ENCODE measurements around the gene WIZ.
A peak's percentile ranks its signal among the peaks of the same experiment; 100 is the strongest.

The WIZ gene

DNA sequence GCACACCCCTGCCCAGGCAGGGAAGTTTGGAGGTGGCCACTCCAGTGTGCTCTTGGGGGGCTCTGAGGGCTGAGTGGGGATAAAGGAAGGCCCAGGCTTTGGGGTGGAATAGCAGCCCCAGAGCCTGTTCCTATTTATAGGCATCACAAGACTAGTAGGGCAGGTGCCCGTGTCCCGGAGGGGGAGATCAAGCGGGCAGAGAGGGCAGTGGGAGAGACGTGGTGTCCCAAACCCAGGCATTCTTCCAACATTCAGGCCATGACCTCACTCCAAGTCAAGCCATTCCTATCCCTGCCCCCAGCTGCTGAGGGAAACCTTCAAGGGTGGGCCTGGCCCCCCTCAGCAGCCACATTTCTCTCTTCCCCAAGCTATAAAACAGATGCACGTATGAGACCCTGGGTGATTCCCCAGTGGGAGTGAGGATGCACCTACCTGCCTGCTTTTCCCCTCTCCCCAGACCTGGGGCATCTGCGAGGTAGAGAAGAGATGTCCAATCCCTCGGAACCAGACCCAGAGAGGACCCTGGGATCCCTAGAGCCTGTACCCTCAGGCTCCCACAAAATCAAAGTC, 3.9 kb downstream of the WIZ start:
- no peak for DNase-seq (ENCODE audit: low read depth)

DNA sequence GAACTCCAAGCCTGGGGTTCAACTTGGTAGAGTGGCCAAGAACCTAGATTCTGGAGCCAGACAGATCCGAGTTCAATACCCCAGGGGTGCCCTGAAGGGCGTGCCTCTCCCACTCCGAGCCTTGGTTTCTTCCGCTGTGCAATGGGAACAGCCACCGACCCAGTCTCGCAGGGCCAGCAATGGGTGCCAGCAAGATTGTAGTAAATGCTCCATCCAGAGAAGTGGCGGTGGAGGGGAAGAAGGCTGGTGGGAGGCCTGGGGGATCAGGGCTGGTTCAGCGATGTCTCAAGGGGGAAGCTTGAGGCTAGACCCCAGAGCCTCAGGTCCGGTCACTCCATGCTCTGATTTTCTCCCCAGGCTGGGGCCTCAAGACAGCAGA, 4.5 kb downstream of the WIZ start:
- DNase-seq (ENCODE audit: low read depth) = no peak

DNA sequence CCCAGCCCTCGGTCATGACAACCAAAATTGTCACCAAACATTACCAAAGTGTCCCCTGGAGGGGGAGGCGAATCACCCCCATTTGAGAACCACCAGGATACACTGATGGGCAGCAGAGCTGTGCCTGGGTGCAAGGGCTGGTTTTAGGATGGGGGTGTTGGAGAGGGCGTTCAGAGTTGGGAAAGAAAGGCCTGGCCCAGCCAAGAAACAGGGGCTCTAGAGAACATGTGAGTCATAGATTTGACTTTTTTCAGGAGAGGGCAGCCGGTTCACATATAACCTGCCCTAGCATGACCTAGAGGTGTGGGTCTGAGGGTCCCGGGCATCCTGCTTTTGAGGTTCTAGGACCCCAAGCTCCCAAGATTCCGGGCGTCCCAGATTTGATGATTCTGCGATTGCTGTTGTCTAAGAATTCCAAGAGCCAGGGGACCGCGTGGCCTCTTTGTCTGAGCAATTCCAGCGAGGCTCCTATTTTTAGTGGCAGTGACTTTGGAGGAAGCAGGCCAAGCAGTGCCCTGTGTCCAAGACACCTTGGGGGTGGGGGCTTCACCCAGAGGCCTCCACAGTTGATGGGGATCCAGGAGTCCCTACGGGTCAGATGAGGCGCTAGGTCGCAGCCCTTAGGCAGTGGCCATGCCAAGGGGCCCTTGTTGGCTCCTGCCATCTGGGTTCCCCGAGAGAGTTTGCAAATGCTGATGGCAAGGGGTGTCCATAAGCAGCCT, 5.1 kb downstream of the WIZ start:
- DNase-seq (ENCODE audit: low read depth) = no peak

DNA sequence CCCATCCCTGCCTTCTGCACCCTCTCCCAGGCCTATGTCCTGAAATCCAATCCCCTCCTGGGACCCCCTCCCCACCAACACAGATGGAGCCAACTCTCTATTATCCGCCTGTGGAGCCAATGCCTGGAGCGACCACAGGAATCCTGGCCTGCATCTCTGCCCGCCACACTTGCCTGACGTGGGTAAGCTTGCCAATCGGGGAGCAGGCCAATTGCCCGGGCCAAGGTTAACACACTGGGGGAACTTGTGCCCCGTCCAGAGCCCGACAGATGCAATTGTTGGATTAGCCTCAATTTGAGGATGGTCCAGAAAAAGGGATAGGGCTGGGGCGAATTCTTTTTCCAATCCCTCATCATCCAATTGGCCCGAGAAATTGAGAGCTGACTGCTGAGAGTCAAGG, 5.9 kb downstream of the WIZ start:
- no peak for DNase-seq (ENCODE audit: low read depth)

DNA sequence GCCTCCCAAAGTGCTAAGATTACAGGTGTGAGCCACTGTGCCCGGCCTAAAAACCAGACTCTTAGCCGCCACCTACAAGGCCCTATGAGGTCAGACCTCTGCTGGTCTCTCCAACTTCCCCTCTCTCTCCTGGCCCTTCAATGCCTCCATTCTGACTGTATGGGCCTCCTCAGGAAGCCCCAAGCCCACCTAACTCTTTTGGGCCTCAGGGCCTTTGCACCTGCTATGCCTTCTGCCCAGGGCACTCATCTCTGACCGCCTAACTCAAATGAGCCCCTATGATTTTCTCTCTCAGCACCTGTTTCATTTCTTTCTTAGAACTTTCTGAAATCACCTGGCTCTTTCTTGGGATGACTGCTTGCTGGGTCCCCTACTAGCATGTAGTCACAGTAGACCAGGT, 6.4 kb downstream of the WIZ start:
- no peak for DNase-seq (ENCODE audit: low read depth)

DNA sequence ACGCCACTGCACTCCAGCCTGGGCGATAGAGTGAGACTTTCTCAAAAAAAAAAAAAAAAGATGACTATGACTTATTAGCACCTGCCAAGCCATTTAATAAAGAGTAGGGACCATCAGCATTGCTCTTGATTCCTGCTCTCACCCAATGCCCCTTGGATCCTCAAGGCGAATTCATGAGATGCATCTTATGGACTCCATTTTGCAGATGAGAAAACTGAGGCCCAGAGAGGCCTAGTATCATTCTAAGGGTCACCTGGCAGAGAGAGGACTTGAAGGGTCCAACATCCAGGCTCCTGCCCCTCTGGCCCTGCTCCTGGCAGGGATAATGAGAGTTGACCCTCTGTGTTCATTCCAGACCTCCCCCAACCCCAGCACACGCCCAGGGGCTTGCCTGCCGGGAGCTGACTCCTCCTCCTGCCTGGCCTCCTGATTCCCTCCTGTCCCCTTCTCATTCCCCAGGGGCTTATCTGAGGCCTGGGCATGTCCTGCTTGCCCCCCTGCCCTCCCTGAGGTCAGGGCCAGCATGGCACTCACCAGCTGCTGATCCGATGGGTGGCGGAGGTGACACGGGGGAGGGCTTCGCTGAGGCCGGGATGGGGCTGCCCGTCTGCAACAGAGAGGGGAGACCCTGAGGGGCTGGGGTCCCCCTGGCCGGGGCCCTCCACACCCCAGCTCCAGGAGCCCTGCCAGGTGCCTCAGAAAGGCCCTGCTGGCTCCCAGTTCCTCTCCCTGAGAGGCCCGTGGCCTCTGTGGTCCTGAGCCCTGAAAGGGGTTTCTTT, 7.4 kb downstream of the WIZ start:
- DNase-seq (ENCODE audit: low read depth) = no peak

DNA sequence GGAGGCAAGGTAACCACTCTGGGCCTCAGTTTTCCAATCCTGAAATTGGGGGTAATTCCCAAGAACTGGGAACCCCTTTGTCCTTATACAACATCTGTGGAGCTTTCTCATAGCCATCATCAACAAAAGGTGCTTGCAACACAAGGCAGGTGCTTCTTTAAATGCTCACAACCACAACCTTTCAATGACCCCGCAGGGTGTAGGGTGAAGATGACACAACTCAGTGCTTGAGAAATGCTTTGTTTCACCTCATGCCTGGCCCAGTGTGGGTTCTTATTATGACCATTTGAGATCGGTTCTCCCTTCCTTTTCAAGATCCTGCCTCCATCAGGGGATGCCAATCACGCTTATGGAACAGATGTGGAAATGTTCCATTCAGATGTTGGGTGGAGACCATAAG, 8.4 kb downstream of the WIZ start:
- no peak for DNase-seq (ENCODE audit: low read depth)

DNA sequence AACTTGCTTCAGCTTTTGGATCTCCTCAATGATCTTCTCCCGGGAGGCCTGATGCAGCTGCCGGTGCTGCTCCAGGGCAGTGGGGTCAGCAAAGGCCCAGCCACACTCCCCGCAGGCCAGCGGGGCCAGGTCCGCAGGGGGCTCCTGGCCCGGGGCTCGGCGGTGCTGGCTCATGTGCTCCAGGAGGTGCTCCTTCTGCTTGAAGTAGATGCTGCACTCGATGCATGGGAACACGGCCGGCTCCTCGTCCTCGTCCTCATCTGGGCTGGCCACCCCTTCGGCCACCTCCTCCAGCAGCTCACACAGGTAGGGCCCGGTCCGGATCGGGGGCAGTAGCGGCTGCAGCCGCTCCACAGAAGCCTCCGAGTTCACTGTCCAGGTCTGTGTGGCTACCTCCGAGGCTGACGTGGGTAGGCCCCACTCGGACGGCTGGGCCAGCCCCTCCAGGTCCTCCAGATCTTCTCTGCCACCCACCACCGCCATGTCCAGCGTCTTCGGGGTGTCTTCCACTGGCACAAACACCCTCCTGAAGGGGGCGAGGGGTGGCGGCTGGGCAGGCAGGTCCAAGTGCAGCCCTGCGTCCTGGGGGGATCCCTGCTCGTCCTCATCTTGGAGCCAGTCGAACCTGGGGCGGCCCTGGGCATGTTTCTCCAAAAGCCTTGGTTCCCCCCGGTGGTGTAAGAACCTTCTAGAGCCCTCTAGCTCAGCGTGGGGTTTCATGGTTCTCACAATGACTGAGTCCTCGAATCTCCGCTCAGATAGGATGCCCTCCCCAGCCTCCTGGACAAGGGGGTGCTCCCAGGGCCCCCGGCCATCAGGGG, 9.7 kb downstream of the WIZ start:
- no peak for DNase-seq (ENCODE audit: low read depth)

DNA sequence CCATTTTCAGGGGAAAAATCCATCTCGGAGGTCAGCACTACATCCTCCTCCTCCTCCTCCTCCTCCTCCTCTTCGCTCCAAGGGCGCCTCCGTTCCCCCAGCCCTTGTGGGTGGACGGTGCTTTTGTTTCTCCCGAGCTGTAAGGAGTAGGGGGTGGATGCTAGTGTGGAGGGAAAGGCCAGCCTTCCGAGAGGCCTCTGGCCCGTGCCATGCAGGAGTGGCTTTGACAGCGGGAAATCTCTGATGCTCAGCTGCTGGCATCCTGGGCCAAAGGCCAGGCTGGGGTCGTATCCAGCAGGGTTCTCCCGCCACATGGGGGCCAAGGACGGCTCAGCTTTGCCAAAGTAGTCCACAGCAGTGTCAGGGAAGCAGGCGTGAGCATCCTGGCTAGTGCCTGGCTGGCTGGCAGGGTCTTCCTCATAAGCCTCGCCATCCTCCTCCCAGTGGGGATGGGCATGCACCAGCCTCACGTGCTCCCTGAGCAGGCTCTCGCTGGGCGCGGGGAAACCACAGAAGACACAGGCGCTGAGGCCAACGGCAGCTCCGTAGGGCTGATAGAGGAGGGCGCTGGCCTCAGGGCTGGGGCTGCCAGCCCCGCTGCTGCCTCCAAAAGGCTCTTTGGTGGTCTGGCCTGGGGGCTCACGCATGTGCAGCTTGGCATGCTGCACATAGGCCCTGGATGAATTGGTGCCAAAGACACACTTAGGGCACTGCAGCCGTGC, 10.5 kb downstream of the WIZ start:
- no peak for DNase-seq (ENCODE audit: low read depth)

DNA sequence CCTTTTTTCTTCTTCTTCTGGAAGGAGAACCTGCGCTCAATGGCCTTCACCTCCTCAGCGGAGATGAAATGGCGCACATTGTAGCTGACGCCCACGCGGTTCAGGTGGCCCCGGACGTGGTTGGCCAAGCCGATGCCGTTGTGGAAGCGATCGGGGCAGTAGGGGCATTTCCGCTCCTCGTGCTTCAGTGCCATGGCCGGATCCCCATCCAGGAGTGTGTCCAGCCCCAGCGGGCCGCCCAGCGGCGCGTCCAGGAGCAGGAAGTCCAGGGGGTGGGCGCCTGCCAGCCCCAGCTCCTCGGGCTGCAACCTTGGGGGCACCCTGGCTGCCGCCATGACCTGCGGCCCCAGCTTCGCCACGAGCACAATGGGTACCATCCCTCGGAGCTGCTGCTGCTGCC, 11.2 kb downstream of the WIZ start:
- DNase-seq (ENCODE audit: low read depth) = no peak

DNA sequence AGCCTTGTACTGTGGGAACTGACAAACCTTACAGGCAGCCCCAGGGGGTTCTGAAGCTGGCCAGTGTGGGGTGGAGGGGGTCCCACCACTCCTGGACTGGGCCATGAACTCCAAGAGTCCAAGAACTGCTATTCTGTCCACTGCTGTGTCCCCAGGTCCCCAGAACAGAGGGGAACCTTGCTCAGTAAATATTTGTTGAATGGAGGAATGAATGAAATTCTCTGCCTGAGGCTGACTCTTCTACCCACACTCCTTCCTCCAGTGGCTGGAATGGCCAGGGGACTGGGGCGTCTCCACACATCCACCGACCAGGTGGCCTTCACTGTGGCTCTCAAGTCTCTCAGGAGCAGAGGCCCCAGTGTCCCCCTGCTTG, 11.6 kb downstream of the WIZ start:
- DNase-seq (ENCODE audit: low read depth) = no peak

DNA sequence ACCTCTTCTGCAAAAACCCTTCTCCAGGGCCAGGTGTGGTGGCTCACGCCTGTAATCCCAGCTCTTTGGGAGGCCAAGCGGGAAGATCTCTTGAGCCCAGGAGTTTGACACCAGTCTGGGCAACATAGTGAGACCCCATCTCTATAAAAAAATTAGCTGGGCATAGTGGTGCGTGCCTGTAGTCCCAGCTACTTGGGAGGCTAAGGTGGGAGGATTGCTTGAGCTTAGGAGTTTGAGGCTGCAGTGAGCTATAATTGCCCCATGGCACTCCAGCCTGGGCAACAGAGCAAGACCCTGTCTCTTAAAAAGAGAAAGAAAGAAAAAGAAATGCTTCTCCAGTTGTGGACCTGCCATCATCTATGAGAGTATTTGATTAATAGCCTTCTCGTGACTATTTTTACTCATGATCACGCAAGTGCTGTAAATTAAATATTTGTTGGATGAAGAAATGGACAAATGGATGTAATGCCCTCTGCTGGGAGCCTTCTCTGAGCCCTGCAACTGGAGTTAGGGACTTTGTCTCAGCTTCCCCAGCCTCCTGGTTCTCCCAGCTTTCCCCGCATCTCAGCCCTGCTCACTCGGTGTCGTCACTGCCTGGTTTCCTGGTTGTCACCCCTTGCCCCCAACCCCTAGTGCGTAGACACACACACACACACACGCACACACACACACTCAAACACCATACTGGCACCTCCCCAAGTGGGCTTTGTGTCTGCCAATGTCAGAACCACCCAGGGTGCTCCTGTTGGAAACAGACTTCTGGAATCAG, 12.2 kb downstream of the WIZ start:
- DNase-seq (ENCODE audit: low read depth) = no peak

DNA sequence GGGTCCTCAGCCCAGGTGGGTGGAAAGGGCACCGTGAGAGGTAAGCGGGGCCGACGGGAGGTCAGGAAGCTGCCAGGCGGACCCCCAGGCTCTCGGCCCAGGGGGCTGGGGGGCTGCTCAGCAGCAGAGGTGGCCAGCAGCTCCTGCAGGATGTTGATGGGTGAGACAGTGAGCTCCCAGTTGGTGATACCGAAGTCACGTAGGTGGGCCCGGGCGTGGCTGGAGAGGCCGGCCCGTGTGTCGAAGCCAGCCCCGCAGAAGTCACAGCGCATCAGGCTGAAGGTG, 13.0 kb downstream of the WIZ start:
- no peak for DNase-seq (ENCODE audit: low read depth)

DNA sequence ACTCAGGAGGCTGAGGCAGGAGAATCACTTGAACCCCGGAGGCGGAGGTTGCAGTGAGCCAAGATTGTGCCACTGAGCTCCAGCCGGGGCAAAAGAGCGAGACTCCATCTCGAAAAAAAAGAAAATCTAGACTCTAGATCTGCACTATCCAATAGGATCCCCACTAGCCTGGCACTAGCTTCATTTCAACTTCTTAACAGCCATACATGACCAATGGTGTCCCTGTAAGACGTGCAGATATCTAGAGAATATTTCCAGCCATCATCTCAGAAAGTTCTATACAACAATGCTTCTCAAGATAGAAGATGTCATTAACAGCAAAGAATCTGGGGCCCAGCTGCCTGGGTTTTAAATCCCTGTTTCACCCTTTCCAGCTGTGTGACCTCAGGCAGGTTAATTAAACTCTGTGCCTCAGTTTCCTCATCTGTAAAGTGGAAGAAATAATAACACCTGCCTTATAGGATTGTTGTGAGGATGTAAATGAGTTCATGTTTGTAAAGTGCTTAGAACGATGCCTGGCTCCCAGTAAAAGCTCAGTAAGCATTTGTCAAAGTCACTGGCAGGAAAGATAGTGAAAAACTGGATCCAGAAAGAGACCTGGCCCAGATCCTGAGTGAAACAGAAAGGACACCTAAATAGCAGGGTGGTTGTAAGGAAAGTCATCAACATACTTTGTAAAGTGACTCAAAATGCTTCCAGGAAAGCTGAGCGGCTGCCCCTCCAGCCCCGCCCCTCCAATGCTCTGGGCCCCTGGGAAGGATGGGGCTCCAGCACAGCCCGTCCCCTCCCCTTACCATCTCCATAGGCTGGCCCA, 13.5 kb downstream of the WIZ start:
- DNase-seq (ENCODE audit: low read depth) = no peak

DNA sequence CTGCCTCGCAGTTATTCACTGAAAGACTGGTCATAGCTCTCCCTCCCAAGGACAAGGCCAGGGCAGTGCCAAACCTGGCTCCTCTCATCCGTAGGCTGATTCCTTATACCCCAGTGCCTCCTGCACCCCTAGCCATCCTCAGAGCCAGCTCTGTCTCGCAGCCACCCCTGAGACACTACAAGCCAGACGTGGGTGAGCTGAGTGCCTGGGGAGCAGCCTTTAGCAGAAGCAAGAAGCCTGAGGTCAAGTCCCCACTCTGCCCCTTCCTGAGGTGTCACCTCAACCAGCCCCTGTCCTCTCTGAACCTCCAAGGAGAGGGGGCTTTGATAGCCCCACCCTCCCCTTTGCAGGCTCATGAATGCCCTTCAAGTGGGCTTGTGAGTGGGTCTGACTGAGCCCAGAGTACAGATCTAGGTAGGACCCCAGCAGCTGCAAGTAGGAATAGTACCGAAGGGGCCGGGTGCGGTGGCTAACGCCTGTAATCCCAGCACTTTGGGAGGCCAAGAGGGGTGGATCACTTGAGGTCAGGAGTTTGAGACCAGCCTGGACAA, 16.2 kb downstream of the WIZ start:
- no peak for DNase-seq (ENCODE audit: low read depth)

DNA sequence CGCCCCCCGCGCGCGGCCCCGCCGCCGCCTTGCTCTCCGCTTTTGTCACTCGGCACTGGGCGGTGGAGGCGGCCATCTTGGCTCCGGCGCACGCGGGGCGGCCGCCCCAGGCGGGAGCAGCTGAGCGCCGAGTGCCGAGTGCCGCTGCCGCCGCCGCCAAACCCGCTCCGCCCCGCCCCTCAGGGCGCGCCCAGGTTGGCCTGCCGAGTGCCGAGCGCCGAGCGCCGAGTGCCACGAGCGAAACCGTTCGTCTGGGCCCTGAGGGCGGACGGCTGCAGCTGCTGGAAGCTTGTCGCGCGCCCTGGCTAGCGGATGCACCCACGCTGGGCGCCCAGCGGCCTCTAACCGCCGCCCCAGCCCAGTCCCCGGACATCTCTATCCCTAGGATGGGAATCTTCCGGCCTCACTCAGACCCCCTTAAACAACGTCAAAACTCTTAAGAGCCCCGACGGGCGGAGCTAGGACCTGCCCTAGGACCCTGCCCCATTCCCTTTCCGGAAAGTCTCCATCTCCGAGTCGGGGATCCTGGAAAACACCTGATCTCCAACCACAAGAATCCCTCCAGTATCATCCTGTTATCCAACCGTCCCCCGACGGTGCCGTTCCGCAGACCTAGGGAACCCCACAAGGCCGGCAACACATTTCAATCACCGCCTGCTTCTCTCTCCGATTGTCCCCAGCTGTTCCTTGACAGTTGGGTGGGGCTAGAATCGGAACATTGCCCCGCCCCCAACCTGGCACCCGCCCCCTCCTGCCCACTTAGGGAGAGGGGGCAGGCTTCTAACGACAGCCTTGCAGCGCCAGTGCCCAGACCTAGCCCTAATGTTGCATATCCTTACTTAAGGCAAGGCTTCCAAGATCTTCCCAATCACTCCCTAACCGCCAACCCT, 16.9 kb downstream of the WIZ start:
- peak; percentile 86 for DNase-seq (ENCODE audit: low read depth)

DNA sequence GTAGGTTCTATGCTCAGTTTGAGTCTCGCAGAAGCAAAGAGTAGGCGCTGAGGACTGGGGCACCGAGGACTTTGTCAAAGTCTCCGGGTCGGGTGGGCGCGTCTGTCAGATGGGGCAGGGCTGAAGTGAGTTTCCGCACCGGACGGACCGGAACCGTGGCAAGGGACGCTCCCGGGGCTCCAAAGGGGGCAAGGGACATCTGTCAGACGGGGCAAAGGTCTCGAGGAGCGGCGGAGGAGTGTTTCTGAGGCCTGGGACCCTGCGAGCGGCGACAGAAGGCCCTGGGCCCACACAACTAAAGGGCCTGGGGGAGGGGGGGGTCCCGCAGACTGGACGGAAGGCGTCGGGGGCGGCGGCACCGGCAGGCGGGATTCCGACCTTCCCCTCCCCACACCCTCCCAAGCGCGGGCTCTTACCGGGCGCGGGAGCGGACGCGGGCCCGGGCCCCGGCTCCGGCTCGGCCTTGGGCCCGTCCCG, 17.7 kb downstream of the WIZ start:
- no peak for DNase-seq (ENCODE audit: low read depth)

DNA sequence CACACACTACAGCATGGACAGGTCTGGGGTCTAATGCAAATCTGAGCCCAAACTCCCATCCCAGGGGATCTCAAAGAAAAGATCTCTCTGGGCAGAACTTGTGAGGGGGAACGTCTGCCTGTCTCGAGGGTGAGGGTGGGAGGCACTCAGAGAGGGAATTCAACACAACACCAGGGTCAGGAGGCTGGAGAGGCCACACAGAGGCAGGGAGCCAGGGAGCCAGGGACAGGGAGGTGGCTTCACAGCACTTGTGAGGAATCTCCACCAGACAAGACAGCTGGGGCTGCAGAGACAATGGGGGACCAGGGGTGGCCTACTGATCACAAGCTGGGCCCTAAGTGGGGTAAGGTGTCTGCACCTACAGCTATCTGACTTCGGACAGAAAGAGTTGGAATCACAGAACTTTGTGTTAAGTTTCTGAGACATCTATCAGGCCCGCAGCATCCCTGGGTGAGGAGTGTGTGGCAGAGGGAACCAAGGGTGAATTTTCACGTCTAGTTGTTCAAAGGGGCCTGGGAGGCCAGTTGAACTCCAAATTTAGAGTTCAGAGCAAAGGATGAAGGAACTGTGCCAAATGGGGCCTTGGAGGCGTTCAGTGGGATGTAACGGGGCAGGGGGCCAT, 18.2 kb downstream of the WIZ start:
- no peak for DNase-seq (ENCODE audit: low read depth)

Data from stimulated activated CD8-positive, alpha-beta memory T cell treated with anti-CD3 and anti-CD28 coated beads, Interleukin-12 subunit alpha, Interleukin-12 subunit beta, amount 100 ng/mL, for 1 hour (primary cell).